Neural cell (in vitro differentiated cells): ENCODE results near the gene ZNF106. TPM values are rescaled to one million over a fixed set of nuclear protein-coding genes. Genes with fewer than 3 reads are reported as not detected.

Experiments used
- H2AFZ ChIP-seq: fragments of 200-600, 300-800 bp; sonication (generic), shearing (Covaris generic); 2 replicates; pipeline ENCODE4 v1.6.0; 2014; ENCODE audit warnings: low read depth, mild to moderate bottlenecking, antibody characterized with exemption, low read length, moderate library complexity
- H3F3A ChIP-seq: fragments of 200-600 bp; shearing (Covaris generic); 2 replicates; pipeline ENCODE4 v1.6.1; 2016; ENCODE audit warnings: mild to moderate bottlenecking, moderate library complexity, mixed read lengths, antibody characterized with exemption, low read length; ENCODE audit not compliant: insufficient read depth, poor library complexity, severe bottlenecking
- H3K27ac ChIP-seq: fragments of 200-600, 300-800 bp; sonication (generic), shearing (Covaris generic); 2 replicates; pipeline ENCODE4 v1.5.1; 2014; ENCODE audit warnings: mild to moderate bottlenecking, low read length, moderate library complexity
- H3K27me3 ChIP-seq: fragments of 300-800, 200-600 bp; sonication (generic), shearing (Covaris generic); 2 replicates; pipeline ENCODE4 v1.6.0; 2014; ENCODE audit warnings: mild to moderate bottlenecking, low read depth, low read length, moderate library complexity; ENCODE audit not compliant: insufficient read depth
- H3K36me3 ChIP-seq: fragments of 300-800, 200-600 bp; sonication (generic), shearing (Covaris generic); 2 replicates; pipeline ENCODE4 v1.5.1; 2014; ENCODE audit warnings: mild to moderate bottlenecking, antibody characterized with exemption, low read length, moderate library complexity; ENCODE audit not compliant: insufficient read depth
- H3K4me2 ChIP-seq: fragments of 300-800, 200-600 bp; sonication (generic), shearing (Covaris generic); 2 replicates; pipeline ENCODE4 v1.6.0; 2014; ENCODE audit warnings: mild to moderate bottlenecking, low read length
- H3K4me3 ChIP-seq: fragments of 300-800, 200-600 bp; sonication (generic), shearing (Covaris generic); 2 replicates; pipeline ENCODE4 v1.5.1; 2014; ENCODE audit warnings: mild to moderate bottlenecking, low read length, moderate library complexity
- H3K79me2 ChIP-seq: fragments of 200-600 bp; shearing (Covaris generic); replicated peaks from 2 replicates; pipeline ENCODE4 v1.6.0; 2014; ENCODE audit warnings: mild to moderate bottlenecking, low read length, moderate library complexity; ENCODE audit not compliant: insufficient read depth
- H3K9ac ChIP-seq: fragments of 300-800, 200-600 bp; sonication (generic), shearing (Covaris generic); 2 replicates; pipeline ENCODE4 v1.6.1; 2016; ENCODE audit warnings: mild to moderate bottlenecking, low read length, mixed read lengths
- H3K9me2 ChIP-seq: fragments of 200-600 bp; shearing (Covaris generic); 2 replicates; pipeline ENCODE4 v1.6.1; 2016; ENCODE audit warnings: mild to moderate bottlenecking, low read length, mixed read lengths; ENCODE audit not compliant: insufficient read depth
- H3K9me3 ChIP-seq: fragments of 200-600, 300-800 bp; sonication (generic), shearing (Covaris generic); 2 replicates; pipeline ENCODE4 v1.6.1; 2016; ENCODE audit warnings: mild to moderate bottlenecking, mixed run types, low read length, moderate library complexity, mixed read lengths
- H4K20me1 ChIP-seq: fragments of 200-600 bp; shearing (Covaris generic); 2 replicates; pipeline ENCODE4 v1.6.1; 2016; ENCODE audit warnings: mild to moderate bottlenecking, mixed run types; ENCODE audit not compliant: insufficient read depth
- EZH2 ChIP-seq: fragments of 200-600, 300-800 bp; shearing (Covaris generic), sonication (generic); IDR thresholded peaks from 2 replicates; pipeline ENCODE4 v1.6.1; 2014; ENCODE audit warnings: antibody characterized with exemption, low read length, borderline replicate concordance, mild to moderate bottlenecking; ENCODE audit not compliant: insufficient read depth, poor library complexity, severe bottlenecking
- MXI1 ChIP-seq: fragments of 450-650 bp; conservative IDR thresholded peaks from 2 replicates; pipeline ENCODE4 v1.6.1; 2014; ENCODE audit warnings: antibody characterized with exemption, mild to moderate bottlenecking; ENCODE audit not compliant: poor library complexity, severe bottlenecking
- POLR2AphosphoS5 ChIP-seq: IDR thresholded peaks from 2 replicates; pipeline ENCODE4 v1.6.1; 2012
- RAD21 ChIP-seq: fragments of 450-650 bp; conservative IDR thresholded peaks from 2 replicates; pipeline ENCODE4 v1.6.1; 2014; ENCODE audit warnings: antibody characterized with exemption, mild to moderate bottlenecking, moderate library complexity
- REST ChIP-seq: IDR thresholded peaks from 2 replicates; pipeline ENCODE4 v1.6.1; 2012; ENCODE audit warnings: borderline replicate concordance
- SMC3 ChIP-seq: fragments of 450-650 bp; conservative IDR thresholded peaks from 2 replicates; pipeline ENCODE4 v1.6.1; 2014; ENCODE audit warnings: antibody characterized with exemption, mild to moderate bottlenecking, moderate library complexity; ENCODE audit not compliant: poor library complexity
- TAF1 ChIP-seq: IDR thresholded peaks from 2 replicates; pipeline ENCODE4 v1.6.1; 2012; ENCODE audit warnings: low read depth
- polyA plus RNA-seq: library from polyadenylated mRNA; depleted of rRNA; stranded (reverse); fragments of >200 nt; gene quantifications from 2 replicates; pipeline ENCODE4 v1.2.3, GENCODE V29; 2014
- TF ChIP-seq, protein P1 (sequence below): fragments of 450-650 bp; IDR thresholded peaks from 2 replicates; pipeline ENCODE4 v1.5.1; 2014; ENCODE audit warnings: antibody characterized with exemption, mild to moderate bottlenecking, moderate library complexity; ENCODE audit not compliant: poor library complexity, severe bottlenecking

The ZNF106 gene
- polyA plus RNA-seq, 1 donor from 2014 or later: 24.0 TPM

DNA sequence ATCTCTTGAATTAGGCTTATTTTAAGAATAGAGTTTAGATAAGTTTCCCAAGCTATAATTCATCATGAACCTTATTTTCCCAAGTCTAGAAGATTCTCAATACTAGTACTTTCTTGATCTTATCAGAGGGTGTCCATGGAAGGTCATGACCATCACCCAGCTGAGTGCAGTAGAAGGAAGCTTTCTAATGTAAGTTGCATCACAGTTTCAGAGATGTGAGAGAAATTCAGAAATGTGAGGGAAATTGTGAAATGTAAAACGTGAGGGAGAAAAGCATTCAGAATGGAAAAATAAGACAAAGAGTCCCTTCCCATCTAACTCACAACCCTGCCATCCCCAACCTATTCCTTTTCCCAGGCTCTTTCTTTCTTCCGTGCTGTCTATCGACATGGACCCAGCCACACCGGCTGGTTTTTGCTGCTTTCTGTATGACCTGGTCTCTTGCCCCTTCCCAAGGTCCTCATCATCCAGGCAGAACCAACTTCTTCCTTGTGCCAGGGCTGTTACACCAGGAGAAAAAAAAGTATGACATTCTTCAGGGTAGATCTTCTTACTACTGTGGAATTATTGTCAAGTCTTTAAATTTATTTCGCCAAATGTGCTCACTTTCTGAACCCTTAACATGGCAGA, 124.9 kb downstream of the ZNF106 start:
- TF ChIP-seq MXI1: no peak
- TF ChIP-seq, protein P1, sequence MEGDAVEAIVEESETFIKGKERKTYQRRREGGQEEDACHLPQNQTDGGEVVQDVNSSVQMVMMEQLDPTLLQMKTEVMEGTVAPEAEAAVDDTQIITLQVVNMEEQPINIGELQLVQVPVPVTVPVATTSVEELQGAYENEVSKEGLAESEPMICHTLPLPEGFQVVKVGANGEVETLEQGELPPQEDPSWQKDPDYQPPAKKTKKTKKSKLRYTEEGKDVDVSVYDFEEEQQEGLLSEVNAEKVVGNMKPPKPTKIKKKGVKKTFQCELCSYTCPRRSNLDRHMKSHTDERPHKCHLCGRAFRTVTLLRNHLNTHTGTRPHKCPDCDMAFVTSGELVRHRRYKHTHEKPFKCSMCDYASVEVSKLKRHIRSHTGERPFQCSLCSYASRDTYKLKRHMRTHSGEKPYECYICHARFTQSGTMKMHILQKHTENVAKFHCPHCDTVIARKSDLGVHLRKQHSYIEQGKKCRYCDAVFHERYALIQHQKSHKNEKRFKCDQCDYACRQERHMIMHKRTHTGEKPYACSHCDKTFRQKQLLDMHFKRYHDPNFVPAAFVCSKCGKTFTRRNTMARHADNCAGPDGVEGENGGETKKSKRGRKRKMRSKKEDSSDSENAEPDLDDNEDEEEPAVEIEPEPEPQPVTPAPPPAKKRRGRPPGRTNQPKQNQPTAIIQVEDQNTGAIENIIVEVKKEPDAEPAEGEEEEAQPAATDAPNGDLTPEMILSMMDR: no peak
- H3K4me3 ChIP-seq: no peak overlapping the region
- no peaks in the 10 kb centered on the region for H3K36me3 ChIP-seq
- no peaks in the 10 kb centered on the region for H3K9me3 ChIP-seq
- H3K27me3 ChIP-seq: no peaks in the 10 kb centered on the region
- H3K9ac ChIP-seq: no peak overlapping the region
- H3F3A ChIP-seq: no peaks in the 10 kb centered on the region
- H3K9me2 ChIP-seq: no peaks in the 10 kb centered on the region
- no peak overlapping the region for H3K27ac ChIP-seq
- H4K20me1 ChIP-seq: no peaks in the 10 kb centered on the region
- no peaks in the 10 kb centered on the region for H3K79me2 ChIP-seq
- no peak overlapping the region for H3K4me2 ChIP-seq
- H2AFZ ChIP-seq: no peak overlapping the region

GRCh38 chr15:42364529-42364928, 126.4 kb downstream of the ZNF106 start:
- H3F3A ChIP-seq: no peaks in the 10 kb centered on the region
- no peak overlapping the region for H2AFZ ChIP-seq
- H3K27ac ChIP-seq: no peak overlapping the region
- H3K4me3 ChIP-seq: no peak overlapping the region
- no peaks in the 10 kb centered on the region for H3K79me2 ChIP-seq
- H3K9me3 ChIP-seq: no peaks in the 10 kb centered on the region
- H3K9me2 ChIP-seq: no peaks in the 10 kb centered on the region
- no peak overlapping the region for H3K4me2 ChIP-seq
- no peaks in the 10 kb centered on the region for H3K27me3 ChIP-seq
- no peak overlapping the region for H3K9ac ChIP-seq
- H3K36me3 ChIP-seq: no peaks in the 10 kb centered on the region
- no peaks in the 10 kb centered on the region for H4K20me1 ChIP-seq
- TF ChIP-seq REST (no peak), MXI1 (no peak), EZH2 (no peak), POLR2AphosphoS5 (no peak), RAD21 (no peak), TAF1 (no peak), SMC3 (no peak)
- TF ChIP-seq, protein P1: no peak
